Lower leg skin (tissue), 4 donors: ENCODE data around the gene PKD1L1. TPM values are rescaled to one million over a fixed set of nuclear protein-coding genes. Genes with fewer than 3 reads are reported as not detected.

Source experiments
- DNase-seq, 2 donors: peaks; one replicate each; pipeline ENCODE4 v3.0.0-alpha.2; 2019; ENCODE audit warnings: low spot score in 2 of 2
- H3K4me3 ChIP-seq: fragments of 200-600 bp; sonication (generic); 2 replicates; pipeline ENCODE4 v1.5.1; 2017; ENCODE audit warnings: mild to moderate bottlenecking, low read depth; ENCODE audit not compliant: poor library complexity, severe bottlenecking
- CTCF ChIP-seq, 3 donors: fragments of 450-650 bp; IDR thresholded peaks; one replicate each; pipeline ENCODE4 v1.5.1; 2016; ENCODE audit warnings: antibody characterized with exemption in 3 of 3, mild to moderate bottlenecking in 3 of 3, moderate library complexity in 2 of 3
- POLR2A ChIP-seq, 2 donors: fragments of 450-650 bp; IDR thresholded peaks; one replicate each; pipeline ENCODE4 v1.6.1; 2016 to 2017; ENCODE audit warnings: antibody characterized with exemption in 2 of 2, mild to moderate bottlenecking in 1 of 2, moderate library complexity in 1 of 2
- WGBS, 2 donors: methylation state at CpG; one replicate each; pipeline ENCODE4 v1.1.5; 2018; 5-methylcytosine and 5-hydroxymethylcytosine counted together
- intact Hi-C: fragments of 100-400 bp; cut with DNase I; formaldehyde crosslinking; loops from one replicate; pipeline ENCODE4 v1.15.0; 2023; ENCODE audit warnings: low total_unique reads
- total RNA-seq, 4 donors: library from RNA; depleted of rRNA; stranded (reverse); fragments of >200 nt; gene quantifications; one replicate each; pipeline ENCODE4 v1.1.0, GENCODE V29; 2016

PKD1L1 gene
- total RNA-seq, 4 donors from 2014 or later: 0.04 to 0.12 (median 0.07) TPM

GRCh38 chr7:47765373-47765979 lies 182.8 kb downstream of the PKD1L1 start:
- intact Hi-C loops: no loop called here
- TF ChIP-seq POLR2A (IDR thresholded peaks at IDR 0.05): no peak
- no peak for TF ChIP-seq CTCF (IDR thresholded peaks at IDR 0.05)
- WGBS, 2 donors: 87 to 88% methylated on average over 2 of the region's 2 CpGs
- H3K4me3 ChIP-seq: no peak overlapping the region
- no peak for DNase-seq

GRCh38 chr7:47764746-47765145 lies 183.5 kb downstream of the PKD1L1 start:
- 89% methylated on average over 5 of the region's 5 CpGs for WGBS, 2 donors
- intact Hi-C loops: no loop called here
- H3K4me3 ChIP-seq: no peak overlapping the region
- no peak for DNase-seq
- no peak for TF ChIP-seq CTCF (IDR thresholded peaks at IDR 0.05)

- 62 to 67% methylated on average over 9 of the region's 9 CpGs for WGBS, 2 donors
- TF ChIP-seq POLR2A (IDR thresholded peaks at IDR 0.05) (no peak), CTCF (IDR thresholded peaks at IDR 0.05) (peak in 1 of 3 donors; percentile 69)
- H3K4me3 ChIP-seq: no peak overlapping the region
- DNase-seq: no peak
- intact Hi-C loops: no loop called here
Observed at GRCh38 chr7:47763063-47763974, 184.9 kb downstream of the PKD1L1 start.

DNA sequence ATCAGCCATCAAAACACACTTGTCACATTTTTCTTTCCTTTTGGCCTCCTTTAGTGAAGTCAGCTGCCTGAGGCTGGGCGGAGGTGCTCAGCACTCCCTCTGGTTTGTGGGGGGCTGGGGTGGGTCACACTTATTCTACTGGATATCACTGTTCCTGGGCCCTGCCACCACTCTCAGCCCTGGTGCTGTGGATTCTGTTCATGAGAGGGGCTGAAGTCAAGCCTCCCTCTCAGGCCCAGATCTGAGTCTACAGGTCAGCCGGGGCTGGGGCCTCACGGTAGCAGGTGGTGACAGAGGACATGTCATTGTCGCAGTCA lies 185.6 kb downstream of the PKD1L1 start:
- TF ChIP-seq POLR2A (IDR thresholded peaks at IDR 0.05) (no peak), CTCF (IDR thresholded peaks at IDR 0.05) (no peak)
- H3K4me3 ChIP-seq: no peak overlapping the region
- DNase-seq: no peak
- intact Hi-C loops: no loop called here
- WGBS, 2 donors: 92 to 100% methylated on average over 4 of the region's 4 CpGs

GRCh38 chr7:47762207-47762606 lies 186.1 kb downstream of the PKD1L1 start:
- no peak overlapping the region for H3K4me3 ChIP-seq
- TF ChIP-seq POLR2A (IDR thresholded peaks at IDR 0.05): no peak
- no peak for TF ChIP-seq CTCF (IDR thresholded peaks at IDR 0.05)
- DNase-seq: no peak
- intact Hi-C loops: no loop called here
